ENCODE measurements around the gene KLF13.

KLF13 gene

GRCh38 chr15:31300208-31300661 lies 26.4 kb upstream of the KLF13 start:
- DNase-seq: no peak

DNA sequence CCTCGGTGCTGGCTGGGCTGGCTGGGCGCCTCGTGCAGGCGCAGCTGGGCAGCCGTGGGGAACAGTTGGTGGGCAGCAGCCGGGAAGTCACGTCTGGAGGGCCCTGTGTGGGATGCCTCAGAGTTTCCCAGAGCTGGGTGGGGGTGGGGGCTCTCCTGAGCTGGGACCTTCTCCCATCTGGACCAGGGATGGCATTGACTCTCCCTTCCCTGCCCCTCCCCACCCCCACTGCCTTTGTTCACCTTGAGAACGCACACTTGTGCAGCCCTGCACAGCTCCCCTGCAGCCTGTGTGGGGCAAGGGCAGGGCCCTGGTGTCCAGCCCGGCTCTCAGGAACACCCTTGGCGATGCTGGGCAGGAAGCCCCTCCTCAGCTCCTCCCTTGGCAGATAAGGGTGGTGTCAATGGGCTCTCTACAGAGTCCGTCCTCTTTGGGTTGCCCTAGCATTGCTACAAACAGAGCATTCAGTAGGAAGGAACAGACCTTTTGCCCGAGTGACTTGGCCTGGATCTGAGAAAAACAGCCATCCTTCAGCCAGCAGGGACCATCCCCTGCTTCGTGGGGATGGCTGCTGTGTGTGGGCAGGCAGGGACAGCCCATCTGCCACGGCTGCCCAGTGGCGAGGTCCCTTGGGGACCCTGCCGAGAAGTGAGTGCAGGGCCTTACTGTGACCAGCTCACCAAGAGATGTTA lies 25.5 kb upstream of the KLF13 start:
- DNase-seq: no peak

GRCh38 chr15:31301673-31301990 lies 25.0 kb upstream of the KLF13 start:
- DNase-seq: no peak

- DNase-seq: no peak
Measured at GRCh38 chr15:31302029-31302657, 24.5 kb upstream of the KLF13 start.

GRCh38 chr15:31302778-31303725 lies 23.6 kb upstream of the KLF13 start:
- DNase-seq: no peak

DNA sequence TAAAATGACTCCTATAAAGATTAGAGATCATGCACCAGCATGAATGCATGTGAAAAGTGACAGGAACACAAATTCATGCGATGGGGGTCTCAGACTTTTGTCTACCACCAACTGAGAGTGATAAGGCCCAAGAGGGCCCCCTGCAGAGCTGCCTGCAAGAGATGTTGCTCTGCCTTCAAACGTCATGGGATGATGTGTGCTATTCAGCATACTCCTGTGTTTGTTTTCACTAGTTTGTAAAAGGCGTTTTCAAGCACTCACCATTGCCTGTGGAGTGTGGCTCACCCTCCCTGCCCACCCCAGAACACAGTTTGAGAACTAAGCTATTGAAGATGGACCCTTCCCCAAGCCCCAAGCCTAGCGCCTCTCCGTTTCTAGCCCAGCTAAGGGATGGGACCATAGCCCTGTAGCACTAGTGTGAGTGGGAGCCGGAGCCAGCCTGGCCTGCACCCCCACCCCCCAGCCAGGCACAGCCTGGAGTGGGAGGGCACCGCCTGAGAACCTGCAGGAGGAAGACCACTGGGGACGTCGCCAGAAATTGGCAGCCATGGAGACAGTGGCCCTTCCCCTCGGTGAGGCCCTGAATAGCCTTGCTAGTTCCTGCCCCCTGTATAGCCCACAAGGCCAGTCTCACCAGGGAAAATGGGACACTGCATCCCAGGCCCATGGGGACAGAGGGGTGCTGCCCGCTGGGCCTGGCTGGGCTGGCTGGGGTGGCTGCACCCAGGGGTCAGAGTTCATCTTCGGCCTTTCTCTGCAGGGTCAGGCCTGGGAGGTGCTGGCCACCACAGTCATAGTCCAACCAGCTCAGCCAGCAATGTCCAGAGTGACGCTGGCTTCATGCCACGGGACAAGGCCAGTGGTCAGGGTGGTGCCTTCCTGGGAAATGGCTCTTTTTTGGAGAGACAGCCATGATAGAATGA lies 22.6 kb upstream of the KLF13 start:
- DNase-seq: no peak

GRCh38 chr15:31304751-31305365 lies 21.8 kb upstream of the KLF13 start:
- DNase-seq: no peak

GRCh38 chr15:31305375-31305774 lies 21.3 kb upstream of the KLF13 start:
- DNase-seq: no peak

- DNase-seq: no peak
Measured at GRCh38 chr15:31305796-31306425, 20.7 kb upstream of the KLF13 start.

GRCh38 chr15:31306426-31307269 lies 20.0 kb upstream of the KLF13 start:
- no peak for DNase-seq

- DNase-seq: no peak
Measured at GRCh38 chr15:31307270-31308184, 19.1 kb upstream of the KLF13 start.

- DNase-seq: no peak
Measured at GRCh38 chr15:31308185-31308639, 18.4 kb upstream of the KLF13 start.

DNA sequence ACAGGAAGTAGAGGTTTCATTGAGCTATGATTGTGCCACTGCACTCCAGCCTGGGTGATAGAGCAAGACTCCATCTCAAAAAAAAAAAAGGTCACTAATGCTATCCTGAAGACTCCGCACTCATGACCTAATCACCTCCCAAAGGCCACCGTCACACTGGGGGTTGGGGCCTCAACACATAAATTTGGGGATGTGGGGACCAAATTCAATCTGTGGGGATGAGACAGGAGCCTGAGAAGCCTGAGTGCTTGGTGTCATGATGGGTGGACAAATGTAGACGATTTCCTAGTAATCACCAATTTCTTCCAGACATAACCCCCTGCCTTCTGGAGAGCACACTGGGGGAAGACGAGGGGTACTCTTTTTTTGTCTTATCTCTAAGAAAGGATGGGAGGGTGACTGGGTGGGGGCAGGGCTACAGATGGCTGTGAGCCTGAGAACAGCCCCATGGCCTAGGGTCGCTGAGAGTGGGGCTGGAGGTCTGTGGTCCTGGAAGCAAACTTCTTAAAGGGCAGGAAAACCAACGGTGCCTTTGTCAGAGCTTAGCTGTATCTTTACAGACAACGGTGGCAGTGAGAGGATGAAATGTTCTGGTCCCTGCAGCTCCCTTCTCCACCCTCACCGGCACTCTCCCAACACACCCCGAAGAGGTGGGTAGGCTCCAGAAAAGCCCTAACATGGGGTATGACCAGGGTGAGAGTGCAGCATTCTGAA lies 16.6 kb upstream of the KLF13 start:
- DNase-seq: no peak

DNA sequence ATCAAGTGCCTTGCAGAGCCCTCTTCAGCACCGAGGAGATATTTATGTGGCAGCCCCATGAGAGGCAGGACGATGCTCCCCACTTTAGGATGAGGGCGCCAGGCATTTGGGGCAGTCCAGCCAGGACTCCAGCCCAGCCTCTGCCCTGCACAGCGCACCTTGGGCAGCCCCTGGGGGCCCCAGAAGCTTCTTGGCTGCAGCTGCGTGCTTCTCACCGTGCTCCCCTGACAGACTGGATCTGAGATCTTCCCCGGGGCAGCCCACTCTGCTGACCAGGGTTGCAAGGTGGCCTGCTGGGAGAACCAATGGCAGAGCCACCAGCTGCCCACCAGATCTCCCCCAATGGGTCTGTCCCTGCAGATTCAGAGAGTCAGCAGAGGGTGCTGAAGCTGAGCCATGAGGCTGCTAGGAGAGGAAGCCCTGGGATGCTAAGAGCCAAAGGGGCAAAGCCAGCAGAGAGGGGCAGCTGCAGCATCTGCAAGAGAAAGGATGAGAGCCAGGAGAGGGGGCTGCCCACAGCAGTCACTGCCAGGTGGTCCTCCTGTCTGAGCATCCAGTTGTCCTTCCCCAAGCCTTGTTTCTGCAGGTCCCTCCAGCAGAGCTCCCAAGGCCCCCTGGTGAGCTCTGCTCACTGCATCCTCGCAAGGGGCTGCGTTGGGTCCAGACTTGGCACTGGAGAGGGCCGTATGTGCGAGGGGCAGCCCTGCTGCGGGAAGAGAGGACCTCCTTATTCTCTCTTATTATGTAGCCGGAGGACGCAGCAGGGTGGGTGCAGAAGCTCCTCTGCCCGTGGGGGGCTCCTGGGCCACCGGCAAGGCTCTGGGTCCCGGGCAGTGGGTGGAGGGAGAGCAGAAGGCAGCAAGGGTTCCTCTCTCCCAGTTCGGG lies 14.7 kb upstream of the KLF13 start:
- no peak for DNase-seq

GRCh38 chr15:31313223-31313622 lies 13.4 kb upstream of the KLF13 start:
- no peak for DNase-seq

- DNase-seq: no peak
Measured at GRCh38 chr15:31314380-31314779, 12.3 kb upstream of the KLF13 start.

- DNase-seq: no peak
Measured at GRCh38 chr15:31316135-31316795, 10.4 kb upstream of the KLF13 start.
